Measurements from ENCODE around the gene TNFAIP2. TPM values are rescaled to one million over a fixed set of nuclear protein-coding genes. Genes with fewer than 3 reads are reported as not detected.

TNFAIP2 gene
- total RNA-seq, 4 donors from 2014 or later: 10.5 to 94.9 (median 31.1) TPM

- no peak for TF ChIP-seq POLR2A (IDR thresholded peaks at IDR 0.05)
- TF ChIP-seq CTCF (IDR thresholded peaks at IDR 0.05): no peak
- no peaks in the 10 kb centered on the region for H3K9me3 ChIP-seq
- H3K36me3 ChIP-seq: no peaks in the 10 kb centered on the region
- H3K27ac ChIP-seq: no peak overlapping the region
- no peak for DNase-seq
- H3K4me1 ChIP-seq: peaks cover 0 to 16% (median 6%) of the 10 kb centered on the region in 4 donors
- H3K27me3 ChIP-seq: peaks cover 0 to 2% of the 10 kb centered on the region in 2 donors
- H3K4me3 ChIP-seq: no peak overlapping the region
Measured at GRCh38 chr14:103078860-103079587, 44.2 kb upstream of the TNFAIP2 start.

- DNase-seq: no peak
- Histone ChIP-seq H3K4me1 (peaks cover 0 to 5% (median 0%) of the 10 kb centered on the region in 4 donors), H3K4me3 (no peak overlapping the region), H3K9me3 (no peaks in the 10 kb centered on the region), H3K36me3 (no peaks in the 10 kb centered on the region), H3K27me3 (peaks cover 0 to 6% of the 10 kb centered on the region in 2 donors), H3K27ac (no peak overlapping the region)
- no peak for TF ChIP-seq CTCF (IDR thresholded peaks at IDR 0.05)
- TF ChIP-seq POLR2A (IDR thresholded peaks at IDR 0.05): no peak
Measured at GRCh38 chr14:103081951-103082350, 41.3 kb upstream of the TNFAIP2 start.

GRCh38 chr14:103084021-103084919, 39.0 kb upstream of the TNFAIP2 start, which contains the start of gene LBHD2:
TSS of gene LBHD2 (plus strand) at chr14:103084210. CDS start at chr14:103086013, 1,803 bp downstream.
- peaks cover 0 to 6% of the 10 kb centered on the region in 2 donors for H3K27me3 ChIP-seq
- DNase-seq: peak in 1 of 3 donors; percentile 44
- no peaks in the 10 kb centered on the region for H3K36me3 ChIP-seq
- no peak for TF ChIP-seq CTCF (IDR thresholded peaks at IDR 0.05)
- no peak for TF ChIP-seq POLR2A (IDR thresholded peaks at IDR 0.05)
- H3K9me3 ChIP-seq: no peaks in the 10 kb centered on the region
- no peak within 1 kb of the TSS for H3K27ac ChIP-seq
- peak within 1 kb of the TSS in 2 of 4 donors; percentile 16 to 29 for H3K4me3 ChIP-seq
- H3K4me1 ChIP-seq: peaks cover 0 to 5% (median 0%) of the 10 kb centered on the region in 4 donors

- peak in 1 of 3 donors; percentile 39 for DNase-seq
- Histone ChIP-seq H3K4me3 (no peak overlapping the region), H3K36me3 (no peaks in the 10 kb centered on the region), H3K4me1 (peaks cover 0 to 5% (median 0%) of the 10 kb centered on the region in 4 donors), H3K9me3 (no peaks in the 10 kb centered on the region), H3K27ac (no peak overlapping the region), H3K27me3 (peaks cover 0 to 6% of the 10 kb centered on the region in 2 donors)
- no peak for TF ChIP-seq CTCF (IDR thresholded peaks at IDR 0.05)
- TF ChIP-seq POLR2A (IDR thresholded peaks at IDR 0.05): no peak
Measured at GRCh38 chr14:103085106-103086091, 37.9 kb upstream of the TNFAIP2 start.
